ENCODE data around the gene PPT1. TPM values are rescaled to one million over a fixed set of nuclear protein-coding genes. Genes with fewer than 3 reads are reported as not detected.

Gene PPT1
- total and polyA plus RNA-seq, 2 of the 13 experiments (the other 11 are each of a cell fraction or from before 2014, with no cell fraction given) = 129 TPM

GRCh38 chr1:40058453-40059337 lies 38.4 kb downstream of the PPT1 start (continued):
- TF ChIP-seq IRF2 (CRISPR knock-in tag; IDR thresholded peaks at IDR 0.05) (no peak; the same call in 1 of the 2 replicates), ZNF382 (CRISPR knock-in tag; IDR thresholded peaks at IDR 0.05; ENCODE audit: borderline replicate concordance) (no peak), HOXA7 (CRISPR knock-in tag; IDR thresholded peaks at IDR 0.05) (no peak), KDM1A (CRISPR knock-in tag; IDR thresholded peaks at IDR 0.05) (peak; percentile 62; the same call in 1 of the 2 replicates), JDP2 (CRISPR knock-in tag; IDR thresholded peaks at IDR 0.05; ENCODE audit: borderline replicate concordance) (no peak), ZNF792 (CRISPR knock-in tag; IDR thresholded peaks at IDR 0.05) (no peak), ZNF136 (CRISPR knock-in tag; IDR thresholded peaks at IDR 0.05; ENCODE audit: low read depth) (no peak), ZNF556 (CRISPR knock-in tag; IDR thresholded peaks at IDR 0.05; ENCODE audit: borderline replicate concordance) (no peak), RORA (CRISPR knock-in tag; IDR thresholded peaks at IDR 0.05) (no peak), DMTF1 (CRISPR knock-in tag; IDR thresholded peaks at IDR 0.05) (no peak), CENPBD1 (CRISPR knock-in tag; IDR thresholded peaks at IDR 0.05; ENCODE audit: borderline replicate concordance, low read depth) (no peak), PAXIP1 (CRISPR knock-in tag; conservative IDR thresholded peaks at IDR 0.05) (peak; percentile 63), THAP7 (CRISPR knock-in tag; IDR thresholded peaks at IDR 0.05) (no peak), TBX2 (CRISPR knock-in tag; IDR thresholded peaks at IDR 0.05; ENCODE audit: borderline replicate concordance) (no peak), GLI4 (CRISPR knock-in tag; IDR thresholded peaks at IDR 0.05; ENCODE audit: borderline replicate concordance) (no peak), ZNF609 (CRISPR knock-in tag; IDR thresholded peaks at IDR 0.05; ENCODE audit: borderline replicate concordance) (no peak)
